H1 (cell line): ENCODE data around the gene CACNB2. TPM values are rescaled to one million over a fixed set of nuclear protein-coding genes. Genes with fewer than 3 reads are reported as not detected.

ENCODE experiments used
- CTCF ChIA-PET: fragments of 300-600 bp; sonication (Branson Sonifier 250); formaldehyde crosslinking; loops from one replicate; lab custom pipeline; 2021; ENCODE audit not compliant: partially characterized antibody; lab: Charles Lee
- POLR2A ChIA-PET: fragments of 300-600 bp; sonication (Branson Sonifier 250); formaldehyde crosslinking; loops from one replicate; lab custom pipeline; 2021; ENCODE audit warnings: inconsistent platforms; ENCODE audit not compliant: partially characterized antibody; lab: Charles Lee
- DNase-seq, 2 experiments: peaks; one replicate each; pipeline versions ENCODE4 v3.0.0 to v3.0.0-alpha.2; 2010 to 2022; ENCODE audit warnings: low spot score in 2 of 2, low read depth in 1 of 2, mixed read lengths in 1 of 2
- FAIRE-seq: peaks from 2 replicates; lab custom pipeline; 2011; peaks lifted over from hg19 to GRCh38; lab: Jason Lieb, UNC
- H2AFZ ChIP-seq: 2 replicates; pipeline ENCODE4 v1.8.1; 2012; ENCODE audit warnings: low read length, inconsistent platforms
- H2AK5ac ChIP-seq: 2 replicates; pipeline ENCODE4 v1.6.1; 2013; ENCODE audit warnings: low read depth, low read length
- H2BK120ac ChIP-seq: replicated peaks from 2 replicates; pipeline ENCODE3; 2013; ENCODE audit warnings: low read depth, low read length, inconsistent platforms
- H2BK12ac ChIP-seq: 2 replicates; pipeline ENCODE4 v1.6.1; 2013; ENCODE audit warnings: low read depth, low read length
- H2BK15ac ChIP-seq: 2 replicates; pipeline ENCODE4 v1.6.1; 2013; ENCODE audit warnings: low read length
- H2BK20ac ChIP-seq: 2 replicates; pipeline ENCODE4 v1.6.1; 2013; ENCODE audit warnings: low read length
- H2BK5ac ChIP-seq: 2 replicates; pipeline ENCODE4 v1.6.1; 2013; ENCODE audit warnings: low read depth, low read length
- H3K14ac ChIP-seq: 2 replicates; pipeline ENCODE4 v1.6.1; 2013; ENCODE audit warnings: inconsistent platforms; ENCODE audit not compliant: insufficient read length
- H3K18ac ChIP-seq: 2 replicates; pipeline ENCODE4 v1.6.1; 2013; ENCODE audit warnings: low read length; ENCODE audit errors: extremely low read depth
- H3K23ac ChIP-seq: 2 replicates; pipeline ENCODE4 v1.6.1; 2013; ENCODE audit warnings: inconsistent platforms; ENCODE audit not compliant: insufficient read length
- H3K23me2 ChIP-seq: 2 replicates; pipeline ENCODE4 v1.6.1; 2013; ENCODE audit warnings: low read depth, low read length
- H3K27ac ChIP-seq: 2 replicates; pipeline ENCODE4 v1.6.1; 2011; ENCODE audit warnings: low read depth, low read length, inconsistent platforms
- H3K27me3 ChIP-seq, 4 experiments: replicated peaks in 1 of 4; 1 replicate in 1 of 4; 2 replicates in 3 of 4; pipeline versions ENCODE4 v1.6.1 to v1.8.1; 2011 to 2013; ENCODE audit warnings: low read length in 3 of 4, mild to moderate bottlenecking in 3 of 4, inconsistent platforms in 2 of 4, mixed read lengths in 2 of 4, moderate library complexity in 1 of 4; ENCODE audit not compliant: control insufficient read depth in 3 of 4, insufficient read depth in 3 of 4; ENCODE audit errors: extremely low read depth in 1 of 4
- H3K36me3 ChIP-seq, 4 experiments: 2 replicates each; pipeline versions ENCODE4 v1.6.1 to v1.8.1; 2011 to 2013; ENCODE audit warnings: mild to moderate bottlenecking in 4 of 4, low read length in 3 of 4, moderate library complexity in 2 of 4, control low read depth in 1 of 4, inconsistent platforms in 1 of 4; ENCODE audit not compliant: insufficient read depth in 4 of 4, control insufficient read depth in 2 of 4
- H3K4ac ChIP-seq: replicated peaks from 2 replicates; pipeline ENCODE3; 2013; ENCODE audit warnings: low read length, low read depth, mixed read lengths, inconsistent platforms; ENCODE audit not compliant: insufficient read length
- H3K4me1 ChIP-seq, 4 experiments: replicated peaks in 1 of 4; 1 replicate in 1 of 4; 2 replicates in 3 of 4; pipeline versions ENCODE4 v1.6.1 to v1.8.1; 2011 to 2013; ENCODE audit warnings: low read length in 3 of 4, inconsistent platforms in 2 of 4, mixed read lengths in 1 of 4; ENCODE audit not compliant: insufficient read depth in 4 of 4, control insufficient read depth in 3 of 4
- H3K4me2 ChIP-seq, 2 experiments: 2 replicates each; pipeline versions ENCODE4 v1.6.1 to v1.8.1; 2011 to 2013; ENCODE audit warnings: low read depth in 2 of 2, low read length in 2 of 2, control low read depth in 1 of 2, inconsistent platforms in 1 of 2, mild to moderate bottlenecking in 1 of 2; ENCODE audit not compliant: insufficient read depth in 1 of 2
- H3K4me3 ChIP-seq, 4 experiments: fragments of 200-600, 300-600 bp in 1 of 4; sonication (generic), shearing (Covaris generic), sonication (Bioruptor Twin) in 1 of 4; 2 replicates each; pipeline versions ENCODE4 v1.5.1 to v1.8.1; 2011 to 2016; ENCODE audit warnings: low read length in 4 of 4, low read depth in 3 of 4, control low read depth in 2 of 4, inconsistent platforms in 2 of 4, mild to moderate bottlenecking in 2 of 4, mixed read lengths in 1 of 4, moderate library complexity in 1 of 4; ENCODE audit not compliant: insufficient read depth in 2 of 4; ENCODE audit errors: extremely low read depth in 1 of 4
- H3K56ac ChIP-seq: replicated peaks from 2 replicates; pipeline ENCODE3; 2013; ENCODE audit warnings: low read depth, mild to moderate bottlenecking, mixed read lengths, low read length, inconsistent platforms; ENCODE audit not compliant: insufficient read length
- H3K79me1 ChIP-seq: 2 replicates; pipeline ENCODE4 v1.6.1; 2013; ENCODE audit warnings: low read depth, low read length, control low read depth
- H3K79me2 ChIP-seq, 2 experiments: 2 replicates each; pipeline versions ENCODE4 v1.6.1 to v1.8.1; 2012 to 2013; ENCODE audit warnings: low read length in 2 of 2, mild to moderate bottlenecking in 2 of 2, inconsistent platforms in 1 of 2; ENCODE audit not compliant: insufficient read depth in 2 of 2, control insufficient read depth in 1 of 2
- H3K9ac ChIP-seq, 4 experiments: replicated peaks in 1 of 4; 1 replicate in 1 of 4; 2 replicates in 3 of 4; pipeline versions ENCODE4 v1.6.1 to v1.8.1; 2011 to 2013; ENCODE audit warnings: low read depth in 3 of 4, low read length in 3 of 4, control low read depth in 2 of 4, mild to moderate bottlenecking in 2 of 4, moderate library complexity in 2 of 4, inconsistent platforms in 1 of 4; ENCODE audit errors: extremely low read depth in 1 of 4
- H3K9me3 ChIP-seq, 2 experiments: 2 replicates each; pipeline versions ENCODE4 v1.6.1 to v1.8.1; 2012 to 2013; ENCODE audit warnings: mild to moderate bottlenecking in 2 of 2, moderate library complexity in 2 of 2, control low read depth in 1 of 2, inconsistent platforms in 1 of 2, low read depth in 1 of 2, low read length in 1 of 2, mixed read lengths in 1 of 2; ENCODE audit not compliant: insufficient read depth in 2 of 2
- H4K20me1 ChIP-seq, 2 experiments: replicated peaks in 1 of 2; 2 replicates each; pipeline versions ENCODE3 to v1.8.1; 2011 to 2013; ENCODE audit warnings: inconsistent platforms in 2 of 2, low read length in 2 of 2, mild to moderate bottlenecking in 1 of 2; ENCODE audit not compliant: insufficient read depth in 2 of 2, control insufficient read depth in 1 of 2
- H4K5ac ChIP-seq: 2 replicates; pipeline ENCODE4 v1.6.1; 2013; ENCODE audit warnings: low read length, low read depth, mixed read lengths, inconsistent platforms; ENCODE audit not compliant: insufficient read length
- H4K8ac ChIP-seq: 2 replicates; pipeline ENCODE4 v1.8.0; 2013; ENCODE audit warnings: mild to moderate bottlenecking, moderate library complexity, low read length, inconsistent platforms; ENCODE audit not compliant: insufficient read depth; ENCODE audit errors: extremely low read depth
- H4K91ac ChIP-seq: replicated peaks from 2 replicates; pipeline ENCODE3; 2013; ENCODE audit warnings: low read length, mixed read lengths, inconsistent platforms; ENCODE audit not compliant: insufficient read length
- CHD2 ChIP-seq: IDR thresholded peaks from 2 replicates; pipeline ENCODE4 v1.6.1; 2012; ENCODE audit warnings: low read length, improper control_type of control experiment
- PHF8 ChIP-seq: fragments of 200-600 bp; sonication (generic); conservative IDR thresholded peaks from 2 replicates; pipeline ENCODE4 v1.7.1; 2012; ENCODE audit warnings: low read depth, mild to moderate bottlenecking, inconsistent platforms, low read length, moderate library complexity
- RAD21 ChIP-seq, 2 experiments: IDR thresholded peaks in 1 of 2; conservative IDR thresholded peaks in 1 of 2; 2 replicates each; pipeline ENCODE4 v1.6.1; 2011; ENCODE audit warnings: low read depth in 2 of 2, low read length in 2 of 2, improper control_type of control experiment in 1 of 2, inconsistent platforms in 1 of 2, mild to moderate bottlenecking in 1 of 2, moderate library complexity in 1 of 2
- RNF2 ChIP-seq: fragments of 200-900, 300-1000 bp; sonication (generic); IDR thresholded peaks from 2 replicates; pipeline ENCODE4 v1.7.1; 2016; ENCODE audit warnings: borderline replicate concordance, low read depth, mild to moderate bottlenecking, antibody characterized with exemption, low read length; ENCODE audit not compliant: poor library complexity, severe bottlenecking; ENCODE audit errors: missing control alignments
- SP2 ChIP-seq: IDR thresholded peaks from 2 replicates; pipeline ENCODE4 v1.6.1; 2012; ENCODE audit warnings: mild to moderate bottlenecking, low read length, inconsistent platforms
- SP4 ChIP-seq: IDR thresholded peaks from 2 replicates; pipeline ENCODE4 v1.6.1; 2012; ENCODE audit warnings: low read length, inconsistent platforms
- TCF12 ChIP-seq: IDR thresholded peaks from 2 replicates; pipeline ENCODE4 v1.6.1; 2011; ENCODE audit warnings: low read depth, mild to moderate bottlenecking, low read length
- WGBS, 2 experiments: shearing (Covaris generic) in 1 of 2; methylation state at CpG; one replicate each; pipeline versions ENCODE4 v1.1.6 to v1.1.7; 2013 to 2015; ENCODE audit warnings: low lambda C conversion rate in 2 of 2, mixed read lengths in 2 of 2, inconsistent platforms in 1 of 2, low coverage in 1 of 2, missing lambda C conversion rate in 1 of 2; ENCODE audit not compliant: insufficient replicate concordance in 2 of 2, insufficient coverage in 1 of 2, insufficient read length in 1 of 2; ENCODE audit errors: extremely low coverage in 1 of 2, missing lambda C conversion rate in 1 of 2; 5-methylcytosine and 5-hydroxymethylcytosine counted together
- polyA plus RNA-seq, 7 experiments: library from polyadenylated mRNA; depleted of rRNA in 3 of 7; stranded (reverse) in 5 of 7; unstranded in 2 of 7; fragments of >200 nt in 5 of 7; fragments of 200-250 nt in 2 of 7; gene quantifications; 1 replicate in 5 of 7; 2 replicates in 1 of 7; 4 replicates in 1 of 7; pipeline versions ENCODE4 v1.2.1 to v1.2.3, GENCODE V29; 2011 to 2013; ENCODE audit warnings: missing spikeins in 2 of 7, mixed read lengths in 2 of 7
- total RNA-seq: library from RNA; stranded (reverse); fragmentation: NEBNext Ultra II Directional; extraction: Animal tissue kit (Norgen Biotek cat#: 25700); gene quantifications from 2 replicates; pipeline ENCODE4 v1.2.1, GENCODE V29; 2021
- TF ChIP-seq, protein P1 (sequence below): IDR thresholded peaks from 2 replicates; pipeline ENCODE4 v1.6.1; 2011; ENCODE audit warnings: low read depth, mild to moderate bottlenecking, low read length; ENCODE audit not compliant: insufficient read depth
- TF ChIP-seq, protein P2 (sequence below): IDR thresholded peaks from 2 replicates; pipeline ENCODE4 v1.6.1; 2011; ENCODE audit warnings: low read length, improper control_type of control experiment

CACNB2 gene
- total and polyA plus RNA-seq, 2 of the 8 experiments (the other 6 are each of a cell fraction or from before 2014, with no cell fraction given) = 2.4 to 3.2 TPM

DNA sequence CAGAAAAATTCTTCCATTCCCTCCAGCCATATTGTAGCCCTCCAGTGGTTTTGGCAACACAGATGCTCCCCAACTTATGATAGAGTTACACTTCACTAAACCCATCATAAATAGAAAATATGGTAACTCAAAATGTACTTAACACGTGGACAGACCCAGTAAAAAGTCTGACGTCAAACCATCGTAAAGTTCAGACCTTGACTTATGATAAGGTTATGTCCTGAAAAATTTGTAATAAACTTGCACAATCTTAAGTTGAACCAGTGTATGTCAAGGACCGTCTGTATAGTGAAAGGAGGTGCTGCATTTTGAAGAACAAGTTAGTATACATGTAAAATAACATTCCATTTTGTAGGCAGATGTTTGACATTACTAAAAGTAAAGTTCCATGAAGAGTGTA, 368.4 kb downstream of the CACNB2 start:
- Histone ChIP-seq H4K91ac (no peak overlapping the region), H2AFZ (no peak overlapping the region), H3K14ac (no peak overlapping the region), H2BK15ac (no peak overlapping the region), H3K36me3 (no peaks in the 10 kb centered on the region), H2BK120ac (no peak overlapping the region), H2BK12ac (no peak overlapping the region), H3K4me1 (no peaks in the 10 kb centered on the region), H4K5ac (no peak overlapping the region), H2BK5ac (no peak overlapping the region), H3K23me2 (no peaks in the 10 kb centered on the region), H2BK20ac (no peak overlapping the region), H3K27me3 (no peaks in the 10 kb centered on the region), H3K18ac (no peak overlapping the region), H3K27ac (no peak overlapping the region), H3K4me2 (no peak overlapping the region), H3K9ac (no peak overlapping the region), H3K23ac (no peak overlapping the region), H3K4ac (no peak overlapping the region), H3K4me3 (no peak overlapping the region), H3K79me2 (no peaks in the 10 kb centered on the region), H3K56ac (no peak overlapping the region), H4K20me1 (no peaks in the 10 kb centered on the region), H2AK5ac (no peak overlapping the region), H4K8ac (no peak overlapping the region), H3K9me3 (no peaks in the 10 kb centered on the region), H3K79me1 (no peaks in the 10 kb centered on the region)
- POLR2A ChIA-PET = no interaction called here
- DNase-seq (no peak), FAIRE-seq (no peak)
- CTCF ChIA-PET = no interaction called here
- no peak for TF ChIP-seq TCF12
- no peak for TF ChIP-seq SP2
- TF ChIP-seq RNF2 = no peak
- no peak for TF ChIP-seq RAD21 (IDR thresholded peaks at IDR 0.05 in 1 of 2, conservative IDR thresholded peaks at IDR 0.05 in 1 of 2; ENCODE audit: low read depth in 2 of 2, low read length in 2 of 2)
- no peak for TF ChIP-seq PHF8
- TF ChIP-seq, protein P1, sequence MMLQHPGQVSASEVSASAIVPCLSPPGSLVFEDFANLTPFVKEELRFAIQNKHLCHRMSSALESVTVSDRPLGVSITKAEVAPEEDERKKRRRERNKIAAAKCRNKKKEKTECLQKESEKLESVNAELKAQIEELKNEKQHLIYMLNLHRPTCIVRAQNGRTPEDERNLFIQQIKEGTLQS = no peak
- TF ChIP-seq, protein P2, sequence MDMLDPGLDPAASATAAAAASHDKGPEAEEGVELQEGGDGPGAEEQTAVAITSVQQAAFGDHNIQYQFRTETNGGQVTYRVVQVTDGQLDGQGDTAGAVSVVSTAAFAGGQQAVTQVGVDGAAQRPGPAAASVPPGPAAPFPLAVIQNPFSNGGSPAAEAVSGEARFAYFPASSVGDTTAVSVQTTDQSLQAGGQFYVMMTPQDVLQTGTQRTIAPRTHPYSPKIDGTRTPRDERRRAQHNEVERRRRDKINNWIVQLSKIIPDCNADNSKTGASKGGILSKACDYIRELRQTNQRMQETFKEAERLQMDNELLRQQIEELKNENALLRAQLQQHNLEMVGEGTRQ = no peak
- TF ChIP-seq SP4 = no peak
- no peak for TF ChIP-seq CHD2
- 92% methylated on average over 4 of the region's 4 CpGs; no CpG with 5 or more reads in 1 of the 2 experiments for WGBS, 2 experiments
